Measurements from ENCODE around the gene TMEM202.
"Not testable (repeated sequence)": the region's sequence is repeated elsewhere in the genome, so short reads cannot be mapped to it uniquely, and the experiment has no call there.

The TMEM202 gene

GRCh38 chr15:72404356-72404755 is 6.3 kb downstream of the TMEM202 start:
- no peak for DNase-seq (ENCODE audit: low spot score)

- no peak for DNase-seq (ENCODE audit: low spot score)
Measured at GRCh38 chr15:72404841-72405240, 6.7 kb downstream of the TMEM202 start.

- no peak for DNase-seq (ENCODE audit: low spot score)
Measured at GRCh38 chr15:72406936-72407335, 8.8 kb downstream of the TMEM202 start.

GRCh38 chr15:72411111-72411510 is 13.0 kb downstream of the TMEM202 start:
- no peak for DNase-seq (ENCODE audit: low spot score)

GRCh38 chr15:72411544-72411943 is 13.4 kb downstream of the TMEM202 start:
- DNase-seq (ENCODE audit: low spot score): no peak

- not testable (repeated sequence) for DNase-seq (ENCODE audit: low spot score)
Measured at GRCh38 chr15:72413337-72413736, 15.2 kb downstream of the TMEM202 start.

GRCh38 chr15:72415304-72415703 is 17.2 kb downstream of the TMEM202 start:
- no peak for DNase-seq (ENCODE audit: low spot score)

- DNase-seq (ENCODE audit: low spot score): not testable (repeated sequence)
Measured at GRCh38 chr15:72419768-72420167, 21.7 kb downstream of the TMEM202 start.

- DNase-seq (ENCODE audit: low spot score): no peak
Measured at GRCh38 chr15:72420576-72420975, 22.5 kb downstream of the TMEM202 start.

GRCh38 chr15:72421484-72421883 is 23.4 kb downstream of the TMEM202 start:
- DNase-seq (ENCODE audit: low spot score): no peak

GRCh38 chr15:72423256-72423655 is 25.2 kb downstream of the TMEM202 start:
- DNase-seq (ENCODE audit: low spot score): no peak

GRCh38 chr15:72426753-72427152 is 28.6 kb downstream of the TMEM202 start:
- DNase-seq (ENCODE audit: low spot score): no peak

GRCh38 chr15:72437650-72438316 is 39.7 kb downstream of the TMEM202 start:
- no peak for DNase-seq (ENCODE audit: low spot score)

- not testable (repeated sequence) for DNase-seq (ENCODE audit: low spot score)
Measured at GRCh38 chr15:72442848-72443247, 44.7 kb downstream of the TMEM202 start.

GRCh38 chr15:72445426-72445825 is 47.3 kb downstream of the TMEM202 start:
- no peak for DNase-seq (ENCODE audit: low spot score)

GRCh38 chr15:72450805-72451204 is 52.7 kb downstream of the TMEM202 start:
- no peak for DNase-seq (ENCODE audit: low spot score)

- DNase-seq (ENCODE audit: low spot score): no peak
Measured at GRCh38 chr15:72451224-72451623, 53.1 kb downstream of the TMEM202 start.

GRCh38 chr15:72456684-72457083 is 58.6 kb downstream of the TMEM202 start:
- DNase-seq (ENCODE audit: low spot score): no peak

Data from activated CD4-positive, alpha-beta T cell treated with anti-CD3 and anti-CD28 coated beads, Interleukin-2, Interleukin-4, amounts not matched to agents 100 ng/mL and 50 ng/mL, durations not matched to agents 16 hours and 8 hours (primary cell).